Adrenal gland (tissue), 5 donors: ENCODE measurements around the gene SCFD2.

Source experiments
- POLR2A ChIP-seq, 2 donors: fragments of 450-650 bp; IDR thresholded peaks; one replicate each; pipeline ENCODE4 v1.6.1; 2017; ENCODE audit warnings: antibody characterized with exemption in 2 of 2, mild to moderate bottlenecking in 2 of 2, moderate library complexity in 1 of 2
- TF ChIP-seq, protein P1 (sequence below), 6 experiments: fragments of 450-650 bp in 4 of 6; fragments of 200-600 bp in 2 of 6; sonication (generic) in 1 of 6; IDR thresholded peaks; 1 replicate in 5 of 6; 2 replicates in 1 of 6; pipeline versions ENCODE4 v1.5.1 to v1.8.0; 2016 to 2021; ENCODE audit warnings: antibody characterized with exemption in 6 of 6, mild to moderate bottlenecking in 2 of 6, moderate library complexity in 1 of 6
- donor health status: DM: no; HTN: no; CAD: no.

DNA sequence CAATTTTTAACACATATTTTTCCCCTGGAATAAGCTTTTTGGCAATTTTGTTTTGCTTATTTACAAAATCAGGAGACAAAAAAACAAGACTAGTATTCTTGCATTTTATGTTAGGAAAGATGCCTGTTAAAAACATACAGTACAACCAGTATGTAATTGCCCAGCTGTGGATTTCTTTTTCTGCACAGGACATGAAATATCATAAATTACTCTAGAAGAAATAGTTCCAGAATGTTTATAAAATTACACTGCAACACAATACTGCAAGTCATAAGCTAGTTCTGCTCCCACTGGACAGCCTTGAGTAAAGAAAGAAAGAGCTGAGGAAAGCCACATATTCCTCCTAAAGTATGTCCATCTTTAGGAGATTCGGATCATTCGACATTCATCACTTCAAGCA, 133.5 kb downstream of the SCFD2 start:
- TF ChIP-seq, protein P1, sequence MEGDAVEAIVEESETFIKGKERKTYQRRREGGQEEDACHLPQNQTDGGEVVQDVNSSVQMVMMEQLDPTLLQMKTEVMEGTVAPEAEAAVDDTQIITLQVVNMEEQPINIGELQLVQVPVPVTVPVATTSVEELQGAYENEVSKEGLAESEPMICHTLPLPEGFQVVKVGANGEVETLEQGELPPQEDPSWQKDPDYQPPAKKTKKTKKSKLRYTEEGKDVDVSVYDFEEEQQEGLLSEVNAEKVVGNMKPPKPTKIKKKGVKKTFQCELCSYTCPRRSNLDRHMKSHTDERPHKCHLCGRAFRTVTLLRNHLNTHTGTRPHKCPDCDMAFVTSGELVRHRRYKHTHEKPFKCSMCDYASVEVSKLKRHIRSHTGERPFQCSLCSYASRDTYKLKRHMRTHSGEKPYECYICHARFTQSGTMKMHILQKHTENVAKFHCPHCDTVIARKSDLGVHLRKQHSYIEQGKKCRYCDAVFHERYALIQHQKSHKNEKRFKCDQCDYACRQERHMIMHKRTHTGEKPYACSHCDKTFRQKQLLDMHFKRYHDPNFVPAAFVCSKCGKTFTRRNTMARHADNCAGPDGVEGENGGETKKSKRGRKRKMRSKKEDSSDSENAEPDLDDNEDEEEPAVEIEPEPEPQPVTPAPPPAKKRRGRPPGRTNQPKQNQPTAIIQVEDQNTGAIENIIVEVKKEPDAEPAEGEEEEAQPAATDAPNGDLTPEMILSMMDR (IDR thresholded peaks at IDR 0.05): no peak
- TF ChIP-seq POLR2A (IDR thresholded peaks at IDR 0.05): no peak
